B cell (primary cell): ENCODE results near the gene ABCC3. TPM values are rescaled to one million over a fixed set of nuclear protein-coding genes. Genes with fewer than 3 reads are reported as not detected.

Experiments used
- ATAC-seq: fragments of 200-7000 bp; cut with Tn5 transposase; one replicate; pipeline ENCODE4 v1.10.0; 2021; ENCODE audit warnings: low read depth, mild to moderate bottlenecking, moderate number of reproducible peaks, moderate library complexity
- CTCF ChIA-PET: fragments of 350-600 bp; sonication (Branson Sonifier 250); formaldehyde crosslinking; loops from one replicate; lab custom pipeline; 2021; ENCODE audit warnings: antibody characterized with exemption, inconsistent platforms; lab: Charles Lee
- POLR2A ChIA-PET: fragments of 350-600 bp; sonication (Branson Sonifier 250); formaldehyde crosslinking; loops from one replicate; lab custom pipeline; 2021; ENCODE audit warnings: antibody characterized with exemption; lab: Charles Lee
- DNase-seq: peaks from one replicate; pipeline ENCODE4 v3.0.0; 2013
- H2AFZ ChIP-seq: 2 replicates; pipeline ENCODE4 v1.6.1; 2012; ENCODE audit warnings: mild to moderate bottlenecking, low read depth, low read length; ENCODE audit not compliant: insufficient read depth, poor library complexity, severe bottlenecking
- H3K27ac ChIP-seq, 2 donors: 1 replicate in 1 of 2; 2 replicates in 1 of 2; pipeline ENCODE4 v1.5.1; 2012 to 2013; ENCODE audit warnings: low read length in 2 of 2, mild to moderate bottlenecking in 2 of 2, moderate library complexity in 1 of 2
- H3K27me3 ChIP-seq, 4 experiments: fragments of 200-600 bp in 1 of 4; sonication (generic) in 1 of 4; replicated peaks in 1 of 4; 1 replicate in 2 of 4; 2 replicates in 2 of 4; pipeline versions ENCODE4 v1.6.1 to v1.7.0; 2013 to 2016; ENCODE audit warnings: low read length in 3 of 4, mild to moderate bottlenecking in 2 of 4, mixed read lengths in 1 of 4, moderate library complexity in 1 of 4; ENCODE audit not compliant: insufficient read depth in 4 of 4, control insufficient read depth in 3 of 4; ENCODE audit errors: control extremely low read depth in 1 of 4
- H3K36me3 ChIP-seq, 2 experiments: replicated peaks in 1 of 2; 1 replicate in 1 of 2; 2 replicates in 1 of 2; pipeline versions ENCODE4 v1.6.1 to v1.7.1; 2013; ENCODE audit warnings: low read length in 1 of 2; ENCODE audit not compliant: insufficient read depth in 2 of 2, control insufficient read depth in 1 of 2; ENCODE audit errors: control extremely low read depth in 1 of 2, extremely low read depth in 1 of 2
- H3K4me1 ChIP-seq, 2 donors: fragments of 200-600 bp in 1 of 2; sonication (generic) in 1 of 2; 1 replicate in 1 of 2; 2 replicates in 1 of 2; pipeline versions ENCODE4 v1.5.1 to v1.6.1; 2013 to 2017; ENCODE audit warnings: low read length in 2 of 2; ENCODE audit not compliant: control insufficient read depth in 2 of 2, insufficient read depth in 2 of 2
- H3K4me2 ChIP-seq: replicated peaks from 2 replicates; pipeline ENCODE3; 2012; ENCODE audit warnings: mild to moderate bottlenecking, low read depth, low read length; ENCODE audit not compliant: poor library complexity, severe bottlenecking
- H3K4me3 ChIP-seq, 5 experiments: fragments of 200-600 bp in 1 of 5; sonication (generic) in 1 of 5; 1 replicate in 3 of 5; 2 replicates in 2 of 5; pipeline versions ENCODE4 v1.5.1 to v1.7.0; 2011 to 2016; ENCODE audit warnings: low read length in 4 of 5, mild to moderate bottlenecking in 4 of 5, low read depth in 2 of 5, control low read depth in 1 of 5, moderate library complexity in 1 of 5; ENCODE audit not compliant: insufficient read depth in 1 of 5; ENCODE audit errors: control extremely low read depth in 1 of 5, extremely low read depth in 1 of 5
- H3K79me2 ChIP-seq: fragments of 200-600 bp; sonication (generic); one replicate; pipeline ENCODE4 v1.6.0; 2016; ENCODE audit warnings: low read length; ENCODE audit not compliant: control insufficient read depth, insufficient read depth
- H3K9ac ChIP-seq: fragments of 200-600 bp; sonication (generic); 2 replicates; pipeline ENCODE4 v1.6.1; 2017; ENCODE audit warnings: mild to moderate bottlenecking, low read length, moderate library complexity
- H3K9me3 ChIP-seq, 3 donors: one replicate each; pipeline versions ENCODE4 v1.6.1 to v1.7.1; 2013; ENCODE audit warnings: low read length in 2 of 3; ENCODE audit not compliant: control insufficient read depth in 2 of 3, insufficient read depth in 1 of 3; ENCODE audit errors: control extremely low read depth in 1 of 3
- H4K20me1 ChIP-seq: 2 replicates; pipeline ENCODE4 v1.6.0; 2012; ENCODE audit warnings: mild to moderate bottlenecking, low read length; ENCODE audit not compliant: insufficient read depth, control insufficient read depth, poor library complexity, severe bottlenecking
- H3K27ac Mint-ChIP-seq: one replicate; pipeline ENCODE4 v1.8.0; 2021; ENCODE audit warnings: mixed read lengths
- H3K27me3 Mint-ChIP-seq: one replicate; pipeline ENCODE4 v1.8.0; 2021; ENCODE audit warnings: mixed read lengths
- H3K4me1 Mint-ChIP-seq: one replicate; pipeline ENCODE4 v1.8.0; 2021; ENCODE audit warnings: mixed read lengths
- H3K4me3 Mint-ChIP-seq: one replicate; pipeline ENCODE4 v1.8.0; 2021; ENCODE audit warnings: mixed read lengths
- H3K9me3 Mint-ChIP-seq: one replicate; pipeline ENCODE4 v1.8.0; 2022; ENCODE audit warnings: mixed read lengths; ENCODE audit not compliant: insufficient read depth
- CTCF ChIP-seq: fragments of 200-600 bp; IDR thresholded peaks from one replicate; pipeline ENCODE4 v1.8.0; 2022; ENCODE audit warnings: antibody characterized with exemption, mild to moderate bottlenecking
- EZH2 ChIP-seq: IDR thresholded peaks from 2 replicates; pipeline ENCODE4 v1.6.1; 2012; ENCODE audit warnings: borderline replicate concordance, low read depth, mild to moderate bottlenecking, moderate library complexity, low read length; ENCODE audit not compliant: insufficient read depth, poor library complexity, severe bottlenecking
- WGBS: methylation state at CpG from one replicate; pipeline ENCODE4 v1.1.5; 2013; ENCODE audit warnings: missing lambda C conversion rate; ENCODE audit not compliant: insufficient coverage; 5-methylcytosine and 5-hydroxymethylcytosine counted together
- intact Hi-C: fragments of 100-400 bp; cut with micrococcal nuclease; formaldehyde crosslinking; loops from one replicate; pipeline ENCODE4 v1.10.0; 2022
- polyA plus RNA-seq: library from polyadenylated mRNA; depleted of rRNA; stranded (reverse); fragments of >200 nt; gene quantifications from 2 replicates; pipeline ENCODE4 v1.2.3, GENCODE V29; 2012
- total RNA-seq, 2 donors: library from RNA; stranded (reverse); fragments of 120-200 nt in 1 of 2; gene quantifications; 1 replicate in 1 of 2; 2 replicates in 1 of 2; pipeline versions ENCODE4 v1.2.3 to v1.2.4, GENCODE V29; 2013 to 2022

ABCC3 gene
- total and polyA plus RNA-seq, 2 donors (not counting 1 experiment from before 2014, with no cell fraction given) = 0.05 to 0.60 TPM

- no peak for ATAC-seq
- no peak overlapping the region for H3K27ac ChIP-seq
- Mint-ChIP-seq H3K4me1 (no peaks in the 10 kb centered on the region), H3K9me3 (no peaks in the 10 kb centered on the region), H3K4me3 (no peak overlapping the region), H3K27ac (no peak overlapping the region), H3K27me3 (no peaks in the 10 kb centered on the region)
- WGBS = 96% methylated on average over 4 of the region's 6 CpGs
- intact Hi-C loops = no loop called here
- TF ChIP-seq EZH2 (no peak), CTCF (no peak)
- no peaks in the 10 kb centered on the region for H3K27me3 ChIP-seq
- no peaks in the 10 kb centered on the region for H3K9me3 ChIP-seq
- POLR2A ChIA-PET = no interaction called here
- no peaks in the 10 kb centered on the region for H3K79me2 ChIP-seq
- CTCF ChIA-PET = no interaction called here
- peaks cover 7 to 46% of the 10 kb centered on the region in 2 experiments for H3K36me3 ChIP-seq
- DNase-seq = no peak
- no peak overlapping the region for H2AFZ ChIP-seq
- H4K20me1 ChIP-seq = no peaks in the 10 kb centered on the region
- H3K4me2 ChIP-seq = no peak overlapping the region
- no peaks in the 10 kb centered on the region for H3K4me1 ChIP-seq
- no peak overlapping the region for H3K9ac ChIP-seq
- no peak overlapping the region for H3K4me3 ChIP-seq
These were observed 57.9 kb downstream of the ABCC3 start for GRCh38 chr17:50692448-50693035.

- Mint-ChIP-seq H3K4me3 (no peak overlapping the region), H3K27ac (no peak overlapping the region), H3K27me3 (no peaks in the 10 kb centered on the region), H3K4me1 (no peaks in the 10 kb centered on the region), H3K9me3 (no peaks in the 10 kb centered on the region)
- no peak overlapping the region for H2AFZ ChIP-seq
- intact Hi-C loops = no loop called here
- POLR2A ChIA-PET = no interaction called here
- no peaks in the 10 kb centered on the region for H3K4me1 ChIP-seq
- no CpG with 5 or more reads among the region's 5 CpGs for WGBS
- no peaks in the 10 kb centered on the region for H4K20me1 ChIP-seq
- H3K27me3 ChIP-seq = no peaks in the 10 kb centered on the region
- H3K4me3 ChIP-seq = no peak overlapping the region
- TF ChIP-seq CTCF (no peak), EZH2 (no peak)
- CTCF ChIA-PET = no interaction called here
- no peak overlapping the region for H3K27ac ChIP-seq
- H3K36me3 ChIP-seq = peaks cover 7 to 50% of the 10 kb centered on the region in 2 experiments
- no peak overlapping the region for H3K4me2 ChIP-seq
- no peak overlapping the region for H3K9ac ChIP-seq
- H3K79me2 ChIP-seq = no peaks in the 10 kb centered on the region
- no peak for ATAC-seq
- no peak for DNase-seq
- H3K9me3 ChIP-seq = no peaks in the 10 kb centered on the region
These were observed 58.5 kb downstream of the ABCC3 start for GRCh38 chr17:50693036-50693682.
